ENCODE data around the gene KRT80. TPM values are rescaled to one million over a fixed set of nuclear protein-coding genes. Genes with fewer than 3 reads are reported as not detected.

KRT80 gene
- total RNA-seq, 3 donors from 2014 or later (not counting 1 experiment from before 2014, with no cell fraction given) = not detected

DNA sequence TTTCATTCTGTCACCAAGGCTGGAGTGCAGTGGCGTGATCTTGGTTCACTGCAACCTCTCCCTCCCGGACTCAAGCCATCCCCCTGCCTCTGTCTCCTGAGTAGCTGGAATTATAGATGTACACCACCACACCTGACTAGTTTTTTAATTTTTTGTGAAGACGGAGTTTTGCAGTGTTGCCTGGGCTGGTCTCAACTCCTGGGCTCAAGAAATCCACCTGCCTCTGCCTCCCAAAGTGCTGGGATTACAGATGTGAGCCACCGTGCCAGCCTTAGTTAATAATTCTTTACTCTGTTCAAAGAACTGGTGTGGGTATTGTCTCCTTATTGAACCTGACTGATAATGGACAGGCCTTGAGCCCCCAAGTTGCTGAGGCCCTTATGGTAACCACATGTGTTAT lies 30.9 kb upstream of the KRT80 start:
- DNase-seq (no peak), ATAC-seq (no peak)
- Mint-ChIP-seq H3K4me3 (no peak overlapping the region), H3K4me1 (no peaks in the 10 kb centered on the region), H3K27ac (no peak overlapping the region), H3K36me3 (no peaks in the 10 kb centered on the region), H3K9me3 (no peaks in the 10 kb centered on the region), H3K27me3 (ENCODE audit: low read depth in 2 of 2) (peaks cover 28 to 51% of the 10 kb centered on the region in 2 donors)
- TF ChIP-seq, protein P1, sequence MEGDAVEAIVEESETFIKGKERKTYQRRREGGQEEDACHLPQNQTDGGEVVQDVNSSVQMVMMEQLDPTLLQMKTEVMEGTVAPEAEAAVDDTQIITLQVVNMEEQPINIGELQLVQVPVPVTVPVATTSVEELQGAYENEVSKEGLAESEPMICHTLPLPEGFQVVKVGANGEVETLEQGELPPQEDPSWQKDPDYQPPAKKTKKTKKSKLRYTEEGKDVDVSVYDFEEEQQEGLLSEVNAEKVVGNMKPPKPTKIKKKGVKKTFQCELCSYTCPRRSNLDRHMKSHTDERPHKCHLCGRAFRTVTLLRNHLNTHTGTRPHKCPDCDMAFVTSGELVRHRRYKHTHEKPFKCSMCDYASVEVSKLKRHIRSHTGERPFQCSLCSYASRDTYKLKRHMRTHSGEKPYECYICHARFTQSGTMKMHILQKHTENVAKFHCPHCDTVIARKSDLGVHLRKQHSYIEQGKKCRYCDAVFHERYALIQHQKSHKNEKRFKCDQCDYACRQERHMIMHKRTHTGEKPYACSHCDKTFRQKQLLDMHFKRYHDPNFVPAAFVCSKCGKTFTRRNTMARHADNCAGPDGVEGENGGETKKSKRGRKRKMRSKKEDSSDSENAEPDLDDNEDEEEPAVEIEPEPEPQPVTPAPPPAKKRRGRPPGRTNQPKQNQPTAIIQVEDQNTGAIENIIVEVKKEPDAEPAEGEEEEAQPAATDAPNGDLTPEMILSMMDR (IDR thresholded peaks at IDR 0.05) = no peak
- no peak overlapping the region for H3K4me3 ChIP-seq (ENCODE audit: low read length)
- H3K27me3 ChIP-seq (ENCODE audit: control insufficient read depth, insufficient read depth, low read length) = peaks cover 6% of the 10 kb centered on the region
- no peaks in the 10 kb centered on the region for H3K4me1 ChIP-seq (ENCODE audit: control insufficient read depth, insufficient read depth, low read length)
- no peaks in the 10 kb centered on the region for H3K9me3 ChIP-seq (ENCODE audit: control insufficient read depth, insufficient read depth, low read length)
- intact Hi-C loops (cut with micrococcal nuclease) = loop anchor here (2.0 kb wide), 1 partner anchor 104 kb away; no protein-coding TSS in a partner anchor
- no peaks in the 10 kb centered on the region for H3K36me3 ChIP-seq (ENCODE audit: control insufficient read depth, insufficient read depth, low read length)
- no peak overlapping the region for H3K27ac ChIP-seq (ENCODE audit: low read length)
- WGBS (ENCODE audit: insufficient coverage) = 95% methylated on average over 4 of the region's 4 CpGs

DNA sequence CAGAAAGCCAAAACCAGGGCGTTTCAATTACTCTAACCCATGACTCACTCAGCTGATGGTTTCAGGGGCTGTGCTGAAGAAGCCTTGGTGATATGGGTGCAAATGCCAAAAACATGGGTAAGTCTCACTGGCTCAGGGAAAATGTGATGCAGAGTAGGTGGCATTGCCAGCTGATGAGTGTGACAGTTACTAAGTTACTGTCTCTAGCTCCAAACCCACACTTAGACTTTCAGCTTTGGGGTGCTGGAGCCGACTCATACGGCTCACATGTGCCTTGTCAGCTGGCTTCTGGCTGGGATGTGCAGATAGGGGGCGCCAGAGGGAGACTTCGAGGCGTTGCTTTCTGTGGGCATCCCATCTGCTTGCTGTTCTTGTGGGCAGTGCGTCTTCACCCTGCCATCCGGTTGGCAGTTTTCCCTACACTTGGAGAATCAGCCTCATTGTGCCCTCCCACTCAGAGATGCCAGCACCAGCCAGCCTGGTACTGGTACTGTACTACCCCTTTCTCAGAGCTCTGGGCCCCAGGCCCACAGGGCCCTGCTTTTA lies 30.2 kb upstream of the KRT80 start:
- ATAC-seq = peak; percentile 64 to 79 (median 69)
- intact Hi-C loops (cut with micrococcal nuclease) = loop anchor here (2.0 kb wide), 1 partner anchor 105 kb away; no protein-coding TSS in a partner anchor

DNA sequence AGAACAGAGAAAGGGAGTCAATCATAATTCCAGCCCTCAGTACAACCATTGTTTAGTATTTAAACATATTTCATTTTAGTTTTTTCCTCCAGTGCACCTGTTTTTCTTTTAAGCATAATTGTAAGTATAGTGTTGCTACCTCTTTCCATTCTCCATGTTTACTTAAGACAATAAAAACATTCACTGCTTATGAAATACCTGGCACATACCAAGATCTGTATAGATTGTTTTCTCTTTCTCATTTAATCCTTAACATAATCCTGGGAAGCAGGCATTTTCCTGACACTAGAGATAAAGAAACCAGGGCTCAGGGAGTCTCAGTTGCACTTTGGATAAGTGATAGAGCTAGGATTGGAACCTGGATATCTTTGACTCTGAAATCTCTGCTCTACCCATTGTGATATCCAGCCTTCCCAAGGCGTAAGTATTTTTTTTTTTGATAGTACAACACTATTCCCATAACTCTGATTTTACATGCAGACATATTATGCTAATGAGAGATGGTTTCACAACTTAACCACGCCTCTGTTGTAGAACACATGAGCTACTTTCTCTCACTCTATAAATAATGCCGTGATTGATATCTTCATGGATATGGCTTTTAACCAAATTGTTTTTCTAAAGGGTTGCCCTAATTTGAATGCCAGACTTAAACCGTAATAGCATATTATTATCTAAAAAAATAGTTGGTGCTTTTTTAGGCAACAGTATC lies 29.4 kb upstream of the KRT80 start:
- Mint-ChIP-seq H3K27me3 (ENCODE audit: low read depth in 2 of 2) (peaks cover 20 to 38% of the 10 kb centered on the region in 2 donors), H3K36me3 (no peaks in the 10 kb centered on the region), H3K9me3 (no peaks in the 10 kb centered on the region), H3K4me3 (no peak overlapping the region), H3K4me1 (no peaks in the 10 kb centered on the region), H3K27ac (no peak overlapping the region)
- 91% methylated on average over 3 of the region's 4 CpGs for WGBS (ENCODE audit: insufficient coverage)
- Histone ChIP-seq H3K4me1 (ENCODE audit: control insufficient read depth, insufficient read depth, low read length) (no peaks in the 10 kb centered on the region), H3K9me3 (ENCODE audit: control insufficient read depth, insufficient read depth, low read length) (no peaks in the 10 kb centered on the region), H3K4me3 (ENCODE audit: low read length) (no peak overlapping the region), H3K27me3 (ENCODE audit: control insufficient read depth, insufficient read depth, low read length) (peaks cover 6% of the 10 kb centered on the region), H3K36me3 (ENCODE audit: control insufficient read depth, insufficient read depth, low read length) (no peaks in the 10 kb centered on the region), H3K27ac (ENCODE audit: low read length) (no peak overlapping the region)
- DNase-seq (no peak), ATAC-seq (no peak)
- intact Hi-C loops (cut with micrococcal nuclease) = no loop called here
- TF ChIP-seq, protein P1 (IDR thresholded peaks at IDR 0.05) = no peak

More for the DNA sequence above, 30.2 kb upstream of the KRT80 start:
- TF ChIP-seq, protein P1 (IDR thresholded peaks at IDR 0.05) = peak; percentile 20
- Histone ChIP-seq H3K4me3 (ENCODE audit: low read length) (no peak overlapping the region), H3K36me3 (ENCODE audit: control insufficient read depth, insufficient read depth, low read length) (no peaks in the 10 kb centered on the region), H3K27ac (ENCODE audit: low read length) (no peak overlapping the region), H3K27me3 (ENCODE audit: control insufficient read depth, insufficient read depth, low read length) (peaks cover 6% of the 10 kb centered on the region), H3K9me3 (ENCODE audit: control insufficient read depth, insufficient read depth, low read length) (no peaks in the 10 kb centered on the region), H3K4me1 (ENCODE audit: control insufficient read depth, insufficient read depth, low read length) (no peaks in the 10 kb centered on the region)
- DNase-seq = peak; percentile 45 to 57
- no peak overlapping the region for H3K4me3 Mint-ChIP-seq
- H3K9me3 Mint-ChIP-seq = no peaks in the 10 kb centered on the region
- no peaks in the 10 kb centered on the region for H3K4me1 Mint-ChIP-seq
- 20% methylated on average over 8 of the region's 8 CpGs for WGBS (ENCODE audit: insufficient coverage)
- peaks cover 27 to 46% of the 10 kb centered on the region in 2 donors for H3K27me3 Mint-ChIP-seq (ENCODE audit: low read depth in 2 of 2)
- H3K27ac Mint-ChIP-seq = no peak overlapping the region
- H3K36me3 Mint-ChIP-seq = no peaks in the 10 kb centered on the region

Data from natural killer cell (primary cell).